Naive thymus-derived CD4-positive, alpha-beta T cell (primary cell): ENCODE results near the gene IRF5. TPM values are rescaled to one million over a fixed set of nuclear protein-coding genes. Genes with fewer than 3 reads are reported as not detected.
A peak's percentile ranks its signal among the peaks of the same experiment; 100 is the strongest.

Experiments
- ATAC-seq: fragments of 150-1000 bp; cut with Tn5 transposase; 2 replicates; pipeline ENCODE4 v1.10.0; 2021; ENCODE audit warnings: mild to moderate bottlenecking, moderate library complexity
- CTCF ChIA-PET: fragments of 350-600 bp; sonication (Branson Sonifier 250); formaldehyde crosslinking; loops from one replicate; lab custom pipeline; 2021; ENCODE audit warnings: antibody characterized with exemption; lab: Charles Lee
- POLR2A ChIA-PET: fragments of 350-600 bp; sonication (Branson Sonifier 250); formaldehyde crosslinking; loops from one replicate; lab custom pipeline; 2021; ENCODE audit warnings: antibody characterized with exemption, inconsistent platforms; lab: Charles Lee
- DNase-seq, 9 donors: peaks; one replicate each; pipeline versions ENCODE4 v3.0.0 to v3.0.0-alpha.2; 2020 to 2022; ENCODE audit warnings: mixed read lengths in 1 of 9
- H3K27ac ChIP-seq: one replicate; pipeline ENCODE4 v1.7.0; 2013; ENCODE audit warnings: mild to moderate bottlenecking, low read depth, low read length, moderate library complexity
- H3K27me3 ChIP-seq, 2 donors: one replicate each; pipeline ENCODE4 v1.7.0; 2013; ENCODE audit warnings: low read length in 2 of 2, mild to moderate bottlenecking in 2 of 2, moderate library complexity in 2 of 2; ENCODE audit not compliant: control insufficient read depth in 2 of 2, insufficient read depth in 2 of 2
- H3K36me3 ChIP-seq, 3 experiments: 1 replicate in 2 of 3; 2 replicates in 1 of 3; pipeline ENCODE4 v1.7.0; 2013; ENCODE audit warnings: low read length in 3 of 3, mild to moderate bottlenecking in 3 of 3, moderate library complexity in 1 of 3; ENCODE audit not compliant: insufficient read depth in 3 of 3, control insufficient read depth in 2 of 3
- H3K4me1 ChIP-seq, 2 donors: one replicate each; pipeline ENCODE4 v1.7.0; 2013; ENCODE audit warnings: low read length in 2 of 2, mild to moderate bottlenecking in 2 of 2, moderate library complexity in 1 of 2; ENCODE audit not compliant: control insufficient read depth in 2 of 2, insufficient read depth in 2 of 2
- H3K4me3 ChIP-seq: 2 replicates; pipeline ENCODE4 v1.7.0; 2013; ENCODE audit warnings: mild to moderate bottlenecking, low read length
- H3K9me3 ChIP-seq, 3 experiments: 1 replicate in 2 of 3; 2 replicates in 1 of 3; pipeline ENCODE4 v1.7.0; 2013; ENCODE audit warnings: low read length in 3 of 3; ENCODE audit not compliant: control insufficient read depth in 2 of 3
- H3K27ac Mint-ChIP-seq, 9 donors: one replicate each; pipeline ENCODE4 v1.8.0; 2020 to 2022; ENCODE audit warnings: mixed read lengths in 9 of 9, mild to moderate bottlenecking in 8 of 9, moderate library complexity in 5 of 9, inconsistent platforms in 2 of 9
- H3K27me3 Mint-ChIP-seq, 5 donors: one replicate each; pipeline ENCODE4 v1.8.0; 2021 to 2022; ENCODE audit warnings: mixed read lengths in 5 of 5, mild to moderate bottlenecking in 1 of 5
- H3K36me3 Mint-ChIP-seq, 5 donors: one replicate each; pipeline ENCODE4 v1.8.0; 2020 to 2022; ENCODE audit warnings: mixed read lengths in 5 of 5, mild to moderate bottlenecking in 3 of 5, inconsistent platforms in 1 of 5
- H3K4me1 Mint-ChIP-seq, 7 donors: one replicate each; pipeline ENCODE4 v1.8.0; 2020 to 2022; ENCODE audit warnings: mixed read lengths in 7 of 7, mild to moderate bottlenecking in 3 of 7, inconsistent platforms in 1 of 7
- H3K4me3 Mint-ChIP-seq, 10 donors: one replicate each; pipeline ENCODE4 v1.8.0; 2020 to 2022; ENCODE audit warnings: mild to moderate bottlenecking in 10 of 10, mixed read lengths in 10 of 10, moderate library complexity in 6 of 10, inconsistent platforms in 2 of 10
- H3K9me3 Mint-ChIP-seq, 11 donors: one replicate each; pipeline ENCODE4 v1.8.0; 2020 to 2022; ENCODE audit warnings: mixed read lengths in 11 of 11, mild to moderate bottlenecking in 4 of 11, inconsistent platforms in 1 of 11, moderate library complexity in 1 of 11
- intact Hi-C, 2 donors: fragments of 100-400 bp; cut with micrococcal nuclease; formaldehyde crosslinking; loops; one replicate each; pipeline ENCODE4 v1.15.1; 2023
- polyA plus RNA-seq, 2 donors: library from polyadenylated mRNA; unstranded; fragments of 300-500 nt; fragmentation: Illumina TruSeq; gene quantifications; one replicate each; pipeline ENCODE4 v1.2.3, GENCODE V29; 2021
- total RNA-seq, 6 experiments: library from RNA in 5 of 6; stranded (reverse) in 5 of 6; gene quantifications; 1 replicate in 5 of 6; 2 replicates in 1 of 6; pipeline ENCODE4 v1.2.3 and lab custom pipeline; 2021 to 2026

The IRF5 gene
- total and polyA plus RNA-seq, 7 experiments from 2014 or later, result 0.38 to 33.2 (median 2.8) TPM

GRCh38 chr7:128891110-128891941 is 46.4 kb upstream of the IRF5 start:
- intact Hi-C loops, result no loop called here
- no peaks in the 10 kb centered on the region for H3K4me1 ChIP-seq
- ChIA-PET CTCF (no interaction called here), POLR2A (no interaction called here)
- Mint-ChIP-seq H3K27ac (no peak overlapping the region), H3K4me3 (peak overlapping the region in 4 of 10 donors; percentile 4 to 53 (median 20)), H3K9me3 (no peaks in the 10 kb centered on the region), H3K4me1 (no peaks in the 10 kb centered on the region), H3K36me3 (no peaks in the 10 kb centered on the region), H3K27me3 (peaks cover 5 to 17% (median 13%) of the 10 kb centered on the region in 5 donors)
- no peak overlapping the region for H3K4me3 ChIP-seq
- no peak overlapping the region for H3K27ac ChIP-seq
- ATAC-seq, result peak; percentile 53
- no peaks in the 10 kb centered on the region for H3K9me3 ChIP-seq
- H3K27me3 ChIP-seq, result peaks cover 0 to 3% of the 10 kb centered on the region in 2 donors
- peak in 1 of 9 donors; percentile 38 for DNase-seq
- no peaks in the 10 kb centered on the region for H3K36me3 ChIP-seq

- Mint-ChIP-seq H3K27me3 (peaks cover 5 to 17% (median 14%) of the 10 kb centered on the region in 5 donors), H3K9me3 (peaks cover 0 to 2% (median 0%) of the 10 kb centered on the region in 11 donors), H3K27ac (no peak overlapping the region), H3K4me3 (peak overlapping the region in 3 of 10 donors; percentile 4 to 53 (median 33)), H3K36me3 (no peaks in the 10 kb centered on the region), H3K4me1 (no peaks in the 10 kb centered on the region)
- H3K9me3 ChIP-seq, result no peaks in the 10 kb centered on the region
- H3K4me1 ChIP-seq, result no peaks in the 10 kb centered on the region
- DNase-seq (no peak), ATAC-seq (no peak)
- CTCF ChIA-PET, result no interaction called here
- peaks cover 0 to 3% of the 10 kb centered on the region in 2 donors for H3K27me3 ChIP-seq
- no peak overlapping the region for H3K4me3 ChIP-seq
- POLR2A ChIA-PET, result no interaction called here
- H3K27ac ChIP-seq, result no peak overlapping the region
- H3K36me3 ChIP-seq, result no peaks in the 10 kb centered on the region
- intact Hi-C loops, result no loop called here
Observed at GRCh38 chr7:128891942-128892269, 45.8 kb upstream of the IRF5 start.

GRCh38 chr7:128892521-128893250 is 45.0 kb upstream of the IRF5 start:
- Mint-ChIP-seq H3K4me1 (no peaks in the 10 kb centered on the region), H3K27ac (no peak overlapping the region), H3K9me3 (peaks cover 0 to 2% (median 0%) of the 10 kb centered on the region in 11 donors), H3K36me3 (no peaks in the 10 kb centered on the region), H3K4me3 (no peak overlapping the region), H3K27me3 (peaks cover 5 to 17% (median 14%) of the 10 kb centered on the region in 5 donors)
- Histone ChIP-seq H3K4me1 (no peaks in the 10 kb centered on the region), H3K36me3 (no peaks in the 10 kb centered on the region), H3K27me3 (peaks cover 0 to 3% of the 10 kb centered on the region in 2 donors), H3K9me3 (no peaks in the 10 kb centered on the region), H3K4me3 (no peak overlapping the region), H3K27ac (no peak overlapping the region)
- ATAC-seq (no peak), DNase-seq (no peak)
- POLR2A ChIA-PET, result no interaction called here
- CTCF ChIA-PET, result no interaction called here
- intact Hi-C loops, result no loop called here

DNA sequence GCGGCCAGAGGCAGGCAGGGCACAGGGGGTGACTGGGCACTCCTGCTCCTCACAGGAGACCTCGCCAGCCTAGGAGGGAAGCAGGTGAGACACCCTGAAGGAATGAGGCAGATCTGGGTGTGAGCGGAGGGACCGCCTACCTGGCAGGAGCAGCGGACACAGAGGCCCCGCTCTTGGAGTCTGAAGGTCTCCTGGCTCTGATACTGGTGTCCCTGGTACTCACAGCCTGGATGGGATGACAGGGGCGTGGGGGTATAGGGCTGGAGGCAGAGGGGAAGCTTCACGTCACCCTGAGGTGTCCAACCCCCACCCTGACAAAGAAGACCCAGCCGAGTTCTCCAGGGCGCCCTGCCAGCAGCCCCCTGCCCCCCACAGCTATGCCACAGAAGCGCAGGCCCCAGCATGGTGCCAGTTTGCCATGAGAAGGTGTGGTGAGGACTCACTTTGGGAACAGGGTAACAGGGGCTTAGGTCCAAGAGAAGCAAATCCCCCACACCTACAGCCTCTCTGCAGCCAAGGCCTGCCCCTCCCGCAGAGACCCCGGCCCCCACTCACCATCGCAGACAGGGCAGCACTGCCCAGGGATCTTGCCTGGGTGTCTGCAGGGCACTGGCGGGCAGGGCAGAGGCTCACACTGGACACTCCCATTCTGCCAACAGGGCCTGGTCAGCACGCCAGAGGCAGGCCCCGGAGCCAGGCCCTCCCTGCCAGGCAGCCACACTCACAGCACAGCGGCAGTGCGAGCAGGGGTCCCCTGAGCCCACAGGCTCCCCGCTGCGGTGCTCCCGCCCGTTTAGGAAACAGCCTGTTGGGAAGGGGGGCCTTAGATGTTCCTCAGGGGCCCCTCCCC is 44.3 kb upstream of the IRF5 start:
- no peak overlapping the region for H3K4me3 Mint-ChIP-seq

GRCh38 chr7:128894101-128894440 is 43.7 kb upstream of the IRF5 start:
- DNase-seq (no peak), ATAC-seq (no peak)
- Histone ChIP-seq H3K27me3 (no peaks in the 10 kb centered on the region), H3K36me3 (no peaks in the 10 kb centered on the region), H3K4me3 (no peak overlapping the region), H3K27ac (no peak overlapping the region), H3K9me3 (no peaks in the 10 kb centered on the region), H3K4me1 (no peaks in the 10 kb centered on the region)
- H3K36me3 Mint-ChIP-seq, result peaks cover 0 to 4% (median 0%) of the 10 kb centered on the region in 5 donors
- no peak overlapping the region for H3K27ac Mint-ChIP-seq
- intact Hi-C loops, result no loop called here
- POLR2A ChIA-PET, result no interaction called here
- H3K4me1 Mint-ChIP-seq, result no peaks in the 10 kb centered on the region
- H3K4me3 Mint-ChIP-seq, result no peak overlapping the region
- CTCF ChIA-PET, result no interaction called here
- H3K27me3 Mint-ChIP-seq, result peaks cover 10 to 23% (median 14%) of the 10 kb centered on the region in 5 donors
- peaks cover 0 to 8% (median 2%) of the 10 kb centered on the region in 11 donors for H3K9me3 Mint-ChIP-seq

More for the DNA sequence above, 44.3 kb upstream of the IRF5 start:
- Mint-ChIP-seq H3K36me3 (peaks cover 0 to 3% (median 0%) of the 10 kb centered on the region in 5 donors), H3K4me1 (no peaks in the 10 kb centered on the region), H3K9me3 (peaks cover 0 to 5% (median under 1%) of the 10 kb centered on the region in 11 donors), H3K27ac (no peak overlapping the region), H3K27me3 (peaks cover 8 to 22% (median 14%) of the 10 kb centered on the region in 5 donors)
- H3K27ac ChIP-seq, result no peak overlapping the region
- no peak for ATAC-seq
- no peak for DNase-seq
- ChIA-PET POLR2A (no interaction called here), CTCF (no interaction called here)
- no peaks in the 10 kb centered on the region for H3K4me1 ChIP-seq
- H3K27me3 ChIP-seq, result no peaks in the 10 kb centered on the region
- no peak overlapping the region for H3K4me3 ChIP-seq
- H3K36me3 ChIP-seq, result no peaks in the 10 kb centered on the region
- H3K9me3 ChIP-seq, result no peaks in the 10 kb centered on the region
- intact Hi-C loops, result no loop called here

DNA sequence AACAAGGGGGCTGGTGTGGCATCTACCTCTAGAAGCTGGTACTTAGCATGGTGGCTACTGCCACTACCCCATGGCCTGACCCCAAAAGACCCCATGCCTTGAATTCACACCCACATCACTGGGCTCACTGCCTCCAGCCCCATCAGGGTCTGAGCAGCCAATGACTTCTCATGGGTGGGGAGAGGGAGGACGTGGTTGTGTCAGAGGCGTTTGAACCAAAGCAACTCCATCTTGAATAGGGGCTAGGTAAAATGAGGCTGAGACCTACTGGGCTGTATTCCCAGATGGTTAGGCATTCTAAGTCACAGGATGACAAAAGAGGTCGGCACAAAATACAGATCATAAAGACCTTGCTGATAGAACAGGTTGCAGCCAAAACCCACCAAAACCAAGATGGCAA is 42.4 kb upstream of the IRF5 start:
- H3K27ac Mint-ChIP-seq, result no peak overlapping the region
- H3K27me3 Mint-ChIP-seq, result peaks cover 4 to 15% (median 4%) of the 10 kb centered on the region in 5 donors
- H3K9me3 ChIP-seq, result no peaks in the 10 kb centered on the region
- H3K4me1 Mint-ChIP-seq, result no peaks in the 10 kb centered on the region
- CTCF ChIA-PET, result no interaction called here
- no peaks in the 10 kb centered on the region for H3K27me3 ChIP-seq
- no peak overlapping the region for H3K27ac ChIP-seq
- intact Hi-C loops, result no loop called here
- peaks cover 0 to 8% (median 2%) of the 10 kb centered on the region in 11 donors for H3K9me3 Mint-ChIP-seq
- no peaks in the 10 kb centered on the region for H3K36me3 ChIP-seq
- H3K4me3 Mint-ChIP-seq, result no peak overlapping the region
- no peaks in the 10 kb centered on the region for H3K4me1 ChIP-seq
- H3K4me3 ChIP-seq, result no peak overlapping the region
- peaks cover 0 to 4% (median 0%) of the 10 kb centered on the region in 5 donors for H3K36me3 Mint-ChIP-seq
- ATAC-seq, result no peak
- no peak for DNase-seq
- POLR2A ChIA-PET, result no interaction called here
